OCI-LY3 (cell line): ENCODE data around the gene ADAMTS6.

Experiments used
- EZH2phosphoT487 ChIP-seq: fragments of 200-600 bp; shearing (Covaris generic); IDR thresholded peaks from 2 replicates; pipeline ENCODE4 v1.6.1; 2018; ENCODE audit warnings: antibody characterized with exemption, mixed run types, low read depth
- TF ChIP-seq, protein P1 (sequence below): fragments of 200-600, 300-600 bp; sonication (generic); IDR thresholded peaks from 2 replicates; pipeline ENCODE4 v1.5.1; 2014; ENCODE audit warnings: antibody characterized with exemption, low read length, low read depth

DNA sequence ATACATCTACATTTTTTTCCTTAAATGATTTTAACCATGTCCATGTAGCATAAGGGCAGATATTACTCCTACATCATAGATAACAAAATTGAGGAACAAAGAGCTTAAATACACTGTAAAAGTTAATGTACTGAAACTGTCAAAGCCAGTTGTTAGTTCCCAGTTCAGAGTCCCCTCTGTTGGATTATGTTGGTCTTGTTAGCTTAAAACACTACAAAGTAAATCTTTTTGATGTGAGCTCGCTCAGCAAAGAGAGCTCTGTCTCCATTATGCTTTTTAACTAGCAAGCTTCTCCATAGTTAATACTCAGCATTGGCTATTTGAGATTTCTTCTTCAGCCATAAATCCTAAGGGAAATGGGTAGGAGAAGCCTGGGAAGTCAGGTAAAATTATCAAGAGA, 149.1 kb downstream of the ADAMTS6 start:
- TF ChIP-seq, protein P1, sequence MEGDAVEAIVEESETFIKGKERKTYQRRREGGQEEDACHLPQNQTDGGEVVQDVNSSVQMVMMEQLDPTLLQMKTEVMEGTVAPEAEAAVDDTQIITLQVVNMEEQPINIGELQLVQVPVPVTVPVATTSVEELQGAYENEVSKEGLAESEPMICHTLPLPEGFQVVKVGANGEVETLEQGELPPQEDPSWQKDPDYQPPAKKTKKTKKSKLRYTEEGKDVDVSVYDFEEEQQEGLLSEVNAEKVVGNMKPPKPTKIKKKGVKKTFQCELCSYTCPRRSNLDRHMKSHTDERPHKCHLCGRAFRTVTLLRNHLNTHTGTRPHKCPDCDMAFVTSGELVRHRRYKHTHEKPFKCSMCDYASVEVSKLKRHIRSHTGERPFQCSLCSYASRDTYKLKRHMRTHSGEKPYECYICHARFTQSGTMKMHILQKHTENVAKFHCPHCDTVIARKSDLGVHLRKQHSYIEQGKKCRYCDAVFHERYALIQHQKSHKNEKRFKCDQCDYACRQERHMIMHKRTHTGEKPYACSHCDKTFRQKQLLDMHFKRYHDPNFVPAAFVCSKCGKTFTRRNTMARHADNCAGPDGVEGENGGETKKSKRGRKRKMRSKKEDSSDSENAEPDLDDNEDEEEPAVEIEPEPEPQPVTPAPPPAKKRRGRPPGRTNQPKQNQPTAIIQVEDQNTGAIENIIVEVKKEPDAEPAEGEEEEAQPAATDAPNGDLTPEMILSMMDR: no peak
- TF ChIP-seq EZH2phosphoT487: no peak
